IMR-90 (cell line): ENCODE measurements around the gene SYTL2. TPM values are rescaled to one million over a fixed set of nuclear protein-coding genes. Genes with fewer than 3 reads are reported as not detected.
A peak's percentile ranks its signal among the peaks of the same experiment; 100 is the strongest.

Experiments used
- ATAC-seq: fragments of 200-7000 bp; cut with Tn5 transposase; 2 replicates; pipeline ENCODE4 v1.9.1; 2020; ENCODE audit warnings: low read depth, mild to moderate bottlenecking, moderate library complexity
- BruUV-seq: library from RNA; stranded (reverse); fragments of 400-500 nt; replicated peaks from 2 replicates; lab custom pipeline; 2021; lab: Mats Ljungman, UMichigan
- CTCF ChIA-PET: fragments of 300-600 bp; formaldehyde crosslinking; extraction: SDS; loops from one replicate; lab custom pipeline; 2021; ENCODE audit warnings: antibody characterized with exemption; lab: Yijun Ruan, JAX
- POLR2A ChIA-PET: fragments of 300-600 bp; sonication (Branson Sonifier 250); formaldehyde crosslinking; loops from one replicate; lab custom pipeline; 2022; ENCODE audit warnings: antibody characterized with exemption; ENCODE audit not compliant: unreplicated experiment; lab: Charles Lee
- DNase-seq: peaks from one replicate; pipeline ENCODE4 v3.0.0; 2013
- H2AFZ ChIP-seq: replicated peaks from 2 replicates; pipeline ENCODE3; 2013; ENCODE audit warnings: low read length, mild to moderate bottlenecking; ENCODE audit not compliant: poor library complexity
- H2AK5ac ChIP-seq: 2 replicates; pipeline ENCODE4 v1.6.1; 2013; ENCODE audit warnings: low read depth, low read length, inconsistent platforms
- H2AK9ac ChIP-seq: replicated peaks from 2 replicates; pipeline ENCODE3; 2013; ENCODE audit warnings: mild to moderate bottlenecking, low read depth, low read length, moderate library complexity; ENCODE audit not compliant: poor library complexity
- H2BK120ac ChIP-seq: 2 replicates; pipeline ENCODE4 v1.6.1; 2013; ENCODE audit warnings: low read depth, low read length, inconsistent platforms
- H2BK15ac ChIP-seq: 3 replicates; pipeline ENCODE4 v1.6.1; 2013; ENCODE audit warnings: low read depth, low read length, inconsistent platforms
- H2BK20ac ChIP-seq: 2 replicates; pipeline ENCODE4 v1.6.1; 2013; ENCODE audit warnings: low read depth, mild to moderate bottlenecking, inconsistent platforms, low read length, moderate library complexity
- H2BK5ac ChIP-seq: 2 replicates; pipeline ENCODE4 v1.6.1; 2013; ENCODE audit warnings: mild to moderate bottlenecking, low read depth, low read length, inconsistent platforms; ENCODE audit not compliant: poor library complexity, severe bottlenecking
- H3K14ac ChIP-seq: replicated peaks from 2 replicates; pipeline ENCODE4 v1.6.1; 2013; ENCODE audit warnings: low read depth, low read length, inconsistent platforms
- H3K18ac ChIP-seq: 2 replicates; pipeline ENCODE4 v1.6.1; 2013; ENCODE audit warnings: low read depth, low read length, control low read depth
- H3K23ac ChIP-seq: 2 replicates; pipeline ENCODE4 v1.6.1; 2013; ENCODE audit warnings: low read depth, low read length, inconsistent platforms
- H3K27ac ChIP-seq: 2 replicates; pipeline ENCODE4 v1.5.1; 2013; ENCODE audit warnings: mild to moderate bottlenecking, control low read depth, low read length; ENCODE audit not compliant: insufficient read depth
- H3K27me3 ChIP-seq: 2 replicates; pipeline ENCODE4 v1.6.1; 2013; ENCODE audit warnings: low read length; ENCODE audit not compliant: control insufficient read depth, insufficient read depth
- H3K36me3 ChIP-seq: 2 replicates; pipeline ENCODE4 v1.6.1; 2013; ENCODE audit warnings: low read length, mixed read lengths; ENCODE audit not compliant: control insufficient read depth, insufficient read depth
- H3K4ac ChIP-seq: 2 replicates; pipeline ENCODE4 v1.6.1; 2013; ENCODE audit warnings: low read depth, low read length, inconsistent platforms
- H3K4me1 ChIP-seq: 2 replicates; pipeline ENCODE4 v1.6.1; 2013; ENCODE audit warnings: low read length, mixed read lengths; ENCODE audit not compliant: control insufficient read depth, insufficient read depth
- H3K4me2 ChIP-seq: 2 replicates; pipeline ENCODE4 v1.6.1; 2013; ENCODE audit warnings: low read depth, mild to moderate bottlenecking, control low read depth, low read length, moderate library complexity
- H3K4me3 ChIP-seq: 2 replicates; pipeline ENCODE4 v1.5.1; 2013; ENCODE audit warnings: low read depth, mild to moderate bottlenecking, control low read depth, low read length, moderate library complexity; ENCODE audit not compliant: insufficient read depth
- H3K56ac ChIP-seq: 2 replicates; pipeline ENCODE4 v1.6.1; 2013; ENCODE audit warnings: low read length, inconsistent platforms; ENCODE audit not compliant: insufficient read depth; ENCODE audit errors: extremely low read depth
- H3K79me1 ChIP-seq, 2 experiments: 2 replicates each; pipeline ENCODE4 v1.6.1; 2013; ENCODE audit warnings: low read length in 2 of 2, inconsistent platforms in 1 of 2, low read depth in 1 of 2
- H3K9ac ChIP-seq: 2 replicates; pipeline ENCODE4 v1.6.1; 2013; ENCODE audit warnings: low read depth, low read length, control low read depth
- H3K9me1 ChIP-seq: 2 replicates; pipeline ENCODE4 v1.6.1; 2013; ENCODE audit warnings: low read length, inconsistent platforms; ENCODE audit not compliant: insufficient read depth
- H3K9me3 ChIP-seq: 2 replicates; pipeline ENCODE4 v1.6.1; 2013; ENCODE audit warnings: low read length; ENCODE audit not compliant: control insufficient read depth, insufficient read depth
- H4K20me1 ChIP-seq: 2 replicates; pipeline ENCODE4 v1.6.1; 2013; ENCODE audit warnings: low read length, inconsistent platforms; ENCODE audit not compliant: insufficient read depth
- H4K5ac ChIP-seq: 2 replicates; pipeline ENCODE4 v1.6.1; 2013; ENCODE audit warnings: mild to moderate bottlenecking, low read depth, low read length, control low read depth
- H4K8ac ChIP-seq, 2 experiments: 2 replicates each; pipeline ENCODE4 v1.6.1; 2013; ENCODE audit warnings: low read depth in 2 of 2, low read length in 2 of 2, control low read depth in 1 of 2, inconsistent platforms in 1 of 2
- H4K91ac ChIP-seq: 2 replicates; pipeline ENCODE4 v1.6.1; 2013; ENCODE audit warnings: low read depth, low read length, inconsistent platforms; ENCODE audit not compliant: insufficient read depth
- BHLHE40 ChIP-seq: fragments of 150-350 bp; IDR thresholded peaks from 2 replicates; pipeline ENCODE4 v1.6.1; 2016; ENCODE audit warnings: mild to moderate bottlenecking, low read depth, low read length
- ELK1 ChIP-seq: fragments of 150-350 bp; IDR thresholded peaks from 2 replicates; pipeline ENCODE4 v1.6.1; 2016; ENCODE audit warnings: low read depth, mild to moderate bottlenecking, low read length, moderate library complexity, borderline replicate concordance
- MAFK ChIP-seq: IDR thresholded peaks from 2 replicates; pipeline ENCODE4 v1.6.1; 2012; ENCODE audit warnings: low read depth, low read length, improper control_type of control experiment
- MXI1 ChIP-seq: IDR thresholded peaks from 2 replicates; pipeline ENCODE4 v1.6.1; 2012; ENCODE audit warnings: low read depth, mild to moderate bottlenecking, low read length, moderate library complexity, borderline replicate concordance
- RAD21 ChIP-seq: IDR thresholded peaks from 2 replicates; pipeline ENCODE4 v1.6.1; 2012; ENCODE audit warnings: low read length, improper control_type of control experiment
- RCOR1 ChIP-seq: IDR thresholded peaks from 2 replicates; pipeline ENCODE4 v1.6.1; 2012; ENCODE audit warnings: mild to moderate bottlenecking, low read length, improper control_type of control experiment; ENCODE audit not compliant: insufficient replicate concordance
- RFX5 ChIP-seq: IDR thresholded peaks from 2 replicates; pipeline ENCODE4 v1.8.0; 2012; ENCODE audit warnings: low read depth, mild to moderate bottlenecking, low read length, moderate library complexity
- SMC3 ChIP-seq: fragments of 150-350 bp; IDR thresholded peaks from 2 replicates; pipeline ENCODE4 v1.6.1; 2016; ENCODE audit warnings: low read depth, mild to moderate bottlenecking, antibody characterized with exemption, low read length, moderate library complexity
- USF2 ChIP-seq: fragments of 150-350 bp; IDR thresholded peaks from 2 replicates; pipeline ENCODE4 v1.6.1; 2017; ENCODE audit warnings: mild to moderate bottlenecking, antibody characterized with exemption, low read length, low read depth
- WGBS, 2 experiments: methylation state at CpG; one replicate each; pipeline versions ENCODE4 v1.1.5 to v1.1.7; 2013; ENCODE audit warnings: missing lambda C conversion rate in 2 of 2; ENCODE audit not compliant: insufficient read length in 1 of 2; ENCODE audit errors: extremely low coverage in 2 of 2; 5-methylcytosine and 5-hydroxymethylcytosine counted together
- dilution Hi-C: fragments of 300-500 bp; cut with HindIII; formaldehyde crosslinking; loops from one replicate; pipeline ENCODE4 v1.14.3; 2018; ENCODE audit warnings: low sequenced_read_pairs; ENCODE audit not compliant: unreplicated experiment
- in situ Hi-C: fragments of 300-500 bp; cut with MboI; formaldehyde crosslinking; loops from 3 replicates; pipeline ENCODE4 v1.14.3; 2019; ENCODE audit warnings: low sequenced_read_pairs, inconsistent platforms, mixed read lengths
- intact Hi-C: fragments of 100-400 bp; cut with micrococcal nuclease; formaldehyde crosslinking; loops from 2 replicates; pipeline ENCODE4 v1.10.0; 2022
- polyA plus RNA-seq, 3 experiments: library from polyadenylated mRNA; depleted of rRNA; stranded (reverse); fragments of >200 nt; gene quantifications; 2 replicates each; pipeline ENCODE4 v1.2.3, GENCODE V29; 2012; ENCODE audit warnings: low replicate concordance in 1 of 3
- total RNA-seq: library from RNA; depleted of rRNA; stranded (reverse); fragments of >200 nt; gene quantifications from 2 replicates; pipeline ENCODE4 v1.2.3, GENCODE V29; 2012

Gene SYTL2
- total and polyA plus RNA-seq, 2 of the 4 experiments (the other 2 are of a cell fraction): 45.2 to 70.0 TPM

- Histone ChIP-seq H2BK15ac (peak overlapping the region; percentile 65; the same call in 1 of the 3 replicates), H3K9me3 (no peaks in the 10 kb centered on the region), H3K4me3 (no peak overlapping the region), H3K4me1 (peaks cover 5% of the 10 kb centered on the region), H3K14ac (no peak overlapping the region), H2AK5ac (no peak overlapping the region; the same call in 1 of the 2 replicates), H3K36me3 (peaks cover 9% of the 10 kb centered on the region), H4K91ac (no peak overlapping the region), H4K20me1 (no peaks in the 10 kb centered on the region), H3K9ac (no peak overlapping the region), H2BK20ac (no peak overlapping the region), H3K9me1 (peaks cover 3% of the 10 kb centered on the region; the same call in 1 of the 2 replicates), H4K8ac (no peak overlapping the region), H2BK5ac (no peak overlapping the region), H3K23ac (no peak overlapping the region), H4K5ac (no peak overlapping the region), H3K27me3 (no peaks in the 10 kb centered on the region), H3K56ac (no peak overlapping the region), H2AK9ac (no peak overlapping the region), H3K18ac (no peak overlapping the region; the same call in 1 of the 2 replicates), H3K27ac (no peak overlapping the region), H2BK120ac (no peak overlapping the region), H3K4ac (no peak overlapping the region), H2AFZ (no peak overlapping the region), H3K4me2 (no peak overlapping the region), H3K79me1 (peaks cover 16 to 30% of the 10 kb centered on the region in 2 experiments; a peak in 3 of 4 replicates)
- intact Hi-C loops: no loop called here
- POLR2A ChIA-PET: no interaction called here
- BruUV-seq: no TSS peak
- 100% methylated on average over 1 of the region's 3 CpGs; no CpG with 5 or more reads in 1 of the 2 experiments for WGBS, 2 experiments
- CTCF ChIA-PET: interaction anchor here (1.1 kb wide), 1 partner anchor 104 kb away, joined by 5 read pairs; no protein-coding TSS in a partner anchor
- in situ Hi-C loops: no loop called here
- no peak for TF ChIP-seq USF2
- TF ChIP-seq MAFK: no peak
- no peak for TF ChIP-seq BHLHE40
- TF ChIP-seq SMC3: no peak
- no peak for TF ChIP-seq RCOR1
- TF ChIP-seq ELK1: no peak
- no peak for TF ChIP-seq RAD21
- no peak for TF ChIP-seq RFX5
- no peak for TF ChIP-seq MXI1
- DNase-seq: no peak
- dilution Hi-C loops: no loop called here
- no peak for ATAC-seq
Observed at GRCh38 chr11:85712953-85713352, 98.0 kb downstream of the SYTL2 start.
